NT2/D1 (cell line): ENCODE measurements around the gene PLPPR2.
"Not testable (repeated sequence)": the region's sequence is repeated elsewhere in the genome, so short reads cannot be mapped to it uniquely, and the experiment has no call there.

Experiments used
- DNase-seq: peaks from one replicate; pipeline ENCODE4 v3.0.0-alpha.2; 2011; ENCODE audit warnings: low read depth, low spot score
- H3K27me3 ChIP-seq: 2 replicates; pipeline ENCODE4 v1.6.0; 2011; ENCODE audit warnings: mild to moderate bottlenecking; ENCODE audit not compliant: insufficient read length, insufficient read depth
- H3K36me3 ChIP-seq: 2 replicates; pipeline ENCODE4 v1.6.1; 2011; ENCODE audit warnings: mild to moderate bottlenecking, low read length, mixed read lengths; ENCODE audit not compliant: insufficient read depth, insufficient read length
- H3K4me1 ChIP-seq: 2 replicates; pipeline ENCODE4 v1.5.1; 2011; ENCODE audit not compliant: insufficient read depth, insufficient read length
- H3K4me3 ChIP-seq: 2 replicates; pipeline ENCODE4 v1.5.1; 2011; ENCODE audit warnings: low read depth; ENCODE audit not compliant: insufficient read length
- H3K9ac ChIP-seq: 2 replicates; pipeline ENCODE4 v1.6.0; 2011; ENCODE audit warnings: low read depth; ENCODE audit not compliant: insufficient read length
- H3K9me3 ChIP-seq: 2 replicates; pipeline ENCODE4 v1.5.1; 2011; ENCODE audit warnings: mild to moderate bottlenecking, low read length; ENCODE audit not compliant: insufficient read depth
- SUZ12 ChIP-seq: IDR thresholded peaks from 2 replicates; pipeline ENCODE4 v1.6.1; 2011; ENCODE audit not compliant: insufficient read length, insufficient read depth; ENCODE audit errors: extremely low read depth
- YY1 ChIP-seq: IDR thresholded peaks from 2 replicates; pipeline ENCODE4 v1.6.1; 2011; ENCODE audit not compliant: insufficient read length, insufficient read depth
- ZNF274 ChIP-seq: IDR thresholded peaks from 2 replicates; pipeline ENCODE4 v1.6.1; 2011; ENCODE audit warnings: mild to moderate bottlenecking, low read depth, low read length

PLPPR2 gene

GRCh38 chr19:11355160-11356073 lies at the start of gene PLPPR2:
TSS of gene PLPPR2 (plus strand) at chr19:11355432. CDS start at chr19:11357674, 2,242 bp downstream.
- TF ChIP-seq ZNF274: no peak
- no peak for TF ChIP-seq SUZ12
- no peak for TF ChIP-seq YY1
- Histone ChIP-seq H3K36me3 (peaks cover 4% of the 10 kb centered on the region), H3K4me3 (peak within 1 kb of the TSS; percentile 36), H3K4me1 (peaks cover 12% of the 10 kb centered on the region), H3K27me3 (peaks cover 10% of the 10 kb centered on the region), H3K9ac (no peak within 1 kb of the TSS), H3K9me3 (no peaks in the 10 kb centered on the region)
- DNase-seq: peak; percentile 92

GRCh38 chr19:11306337-11306736 lies 48.9 kb upstream of the PLPPR2 start:
- no peak for DNase-seq
- Histone ChIP-seq H3K4me3 (no peak overlapping the region), H3K4me1 (peaks cover 3% of the 10 kb centered on the region), H3K9me3 (no peaks in the 10 kb centered on the region), H3K9ac (no peak overlapping the region), H3K36me3 (no peaks in the 10 kb centered on the region), H3K27me3 (no peaks in the 10 kb centered on the region)
- TF ChIP-seq SUZ12: no peak
- TF ChIP-seq YY1: no peak
- no peak for TF ChIP-seq ZNF274

- not testable (repeated sequence) for DNase-seq, H3K9me3 ChIP-seq, H3K9ac ChIP-seq, H3K27me3 ChIP-seq, H3K36me3 ChIP-seq, H3K4me3 ChIP-seq
- H3K4me1 ChIP-seq: peaks cover 11% of the 10 kb centered on the region
These were observed 34.8 kb upstream of the PLPPR2 start for GRCh38 chr19:11320278-11320995.

GRCh38 chr19:11321191-11322126 lies 33.8 kb upstream of the PLPPR2 start:
- peaks cover 4% of the 10 kb centered on the region for H3K36me3 ChIP-seq
- no peak overlapping the region for H3K9ac ChIP-seq
- H3K9me3 ChIP-seq: no peaks in the 10 kb centered on the region
- no peaks in the 10 kb centered on the region for H3K27me3 ChIP-seq
- H3K4me1 ChIP-seq: peaks cover 11% of the 10 kb centered on the region
- DNase-seq: no peak
- no peak overlapping the region for H3K4me3 ChIP-seq
- no peak for TF ChIP-seq ZNF274
- no peak for TF ChIP-seq YY1
- TF ChIP-seq SUZ12: no peak

GRCh38 chr19:11322269-11323024 lies 32.8 kb upstream of the PLPPR2 start:
- H3K27me3 ChIP-seq: no peaks in the 10 kb centered on the region
- no peak overlapping the region for H3K9ac ChIP-seq
- DNase-seq: no peak
- no peaks in the 10 kb centered on the region for H3K9me3 ChIP-seq
- H3K36me3 ChIP-seq: peaks cover 12% of the 10 kb centered on the region
- H3K4me3 ChIP-seq: no peak overlapping the region
- no peak for TF ChIP-seq YY1
- TF ChIP-seq SUZ12: no peak
- TF ChIP-seq ZNF274: no peak
- peaks cover 11% of the 10 kb centered on the region for H3K4me1 ChIP-seq

GRCh38 chr19:11323601-11324078 lies 31.6 kb upstream of the PLPPR2 start:
- Histone ChIP-seq H3K36me3 (peaks cover 12% of the 10 kb centered on the region), H3K9me3 (no peaks in the 10 kb centered on the region), H3K4me1 (peaks cover 11% of the 10 kb centered on the region), H3K27me3 (no peaks in the 10 kb centered on the region), H3K9ac (peak overlapping the region; percentile 71), H3K4me3 (no peak overlapping the region)
- TF ChIP-seq ZNF274: no peak
- no peak for TF ChIP-seq SUZ12
- DNase-seq: no peak
